Astrocyte (in vitro differentiated cells and primary cell): ENCODE results near the gene MEGF11. TPM values are rescaled to one million over a fixed set of nuclear protein-coding genes. Genes with fewer than 3 reads are reported as not detected.

Source experiments
- DNase-seq: peaks from one replicate; pipeline ENCODE4 v3.0.0-alpha.2; 2010; ENCODE audit warnings: low read depth
- FAIRE-seq: peaks from 2 replicates; lab custom pipeline; 2011; peaks lifted over from hg19 to GRCh38; lab: Jason Lieb, UNC
- H2AFZ ChIP-seq: 2 replicates; pipeline ENCODE4 v1.6.0; 2012; ENCODE audit warnings: low read depth, low read length, inconsistent platforms
- H3K27ac ChIP-seq: 2 replicates; pipeline ENCODE4 v1.5.1; 2011; ENCODE audit warnings: low read depth, low read length, inconsistent platforms
- H3K27me3 ChIP-seq: 2 replicates; pipeline ENCODE4 v1.6.0; 2011; ENCODE audit warnings: low read length, inconsistent platforms; ENCODE audit not compliant: insufficient read depth
- H3K36me3 ChIP-seq: 2 replicates; pipeline ENCODE4 v1.5.1; 2011; ENCODE audit warnings: low read length, inconsistent platforms; ENCODE audit not compliant: insufficient read depth
- H3K4me1 ChIP-seq: 2 replicates; pipeline ENCODE4 v1.5.1; 2011; ENCODE audit warnings: low read length, inconsistent platforms; ENCODE audit not compliant: insufficient read depth
- H3K4me2 ChIP-seq: 2 replicates; pipeline ENCODE4 v1.6.0; 2012; ENCODE audit warnings: low read length, inconsistent platforms
- H3K4me3 ChIP-seq: 2 replicates; pipeline ENCODE4 v1.5.1; 2011; ENCODE audit warnings: low read depth, mild to moderate bottlenecking, low read length, inconsistent platforms; ENCODE audit not compliant: insufficient read depth
- H3K79me2 ChIP-seq: 2 replicates; pipeline ENCODE4 v1.6.0; 2012; ENCODE audit warnings: mild to moderate bottlenecking, low read length, inconsistent platforms; ENCODE audit not compliant: insufficient read depth
- H3K9ac ChIP-seq: 2 replicates; pipeline ENCODE4 v1.6.0; 2012; ENCODE audit warnings: mild to moderate bottlenecking, low read length, inconsistent platforms
- H3K9me3 ChIP-seq: 2 replicates; pipeline ENCODE4 v1.5.1; 2012; ENCODE audit warnings: low read depth, mild to moderate bottlenecking, low read length, inconsistent platforms; ENCODE audit not compliant: insufficient read depth
- H4K20me1 ChIP-seq: 2 replicates; pipeline ENCODE4 v1.6.0; 2012; ENCODE audit warnings: low read length, inconsistent platforms; ENCODE audit not compliant: insufficient read depth
- H3K27ac Mint-ChIP-seq: one replicate; pipeline ENCODE4 v1.8.0; 2021; ENCODE audit warnings: mild to moderate bottlenecking, mixed read lengths; ENCODE audit not compliant: unreplicated experiment
- H3K27me3 Mint-ChIP-seq: one replicate; pipeline ENCODE4 v1.8.0; 2021; ENCODE audit warnings: low read depth, mixed read lengths; ENCODE audit not compliant: unreplicated experiment
- H3K36me3 Mint-ChIP-seq: one replicate; pipeline ENCODE4 v1.8.0; 2021; ENCODE audit warnings: low read depth, mixed read lengths; ENCODE audit not compliant: unreplicated experiment
- H3K4me1 Mint-ChIP-seq: one replicate; pipeline ENCODE4 v1.8.0; 2021; ENCODE audit warnings: low read depth, mixed read lengths; ENCODE audit not compliant: unreplicated experiment
- H3K4me3 Mint-ChIP-seq: one replicate; pipeline ENCODE4 v1.8.0; 2021; ENCODE audit warnings: mild to moderate bottlenecking, moderate library complexity, mixed read lengths; ENCODE audit not compliant: unreplicated experiment
- H3K9me3 Mint-ChIP-seq: one replicate; pipeline ENCODE4 v1.8.0; 2021; ENCODE audit warnings: mild to moderate bottlenecking, mixed read lengths; ENCODE audit not compliant: unreplicated experiment
- EZH2 ChIP-seq: IDR thresholded peaks from 2 replicates; pipeline ENCODE4 v1.6.1; 2012; ENCODE audit warnings: mild to moderate bottlenecking, low read length, inconsistent platforms; ENCODE audit not compliant: insufficient read depth
- total RNA-seq: library from RNA; stranded (reverse); gene quantifications from 2 replicates; pipeline ENCODE4 v1.2.1, GENCODE V29; 2021
- TF ChIP-seq, protein P1 (sequence below): IDR thresholded peaks from 2 replicates; pipeline ENCODE4 v1.5.1; 2011; ENCODE audit warnings: low read depth, mild to moderate bottlenecking, inconsistent platforms, low read length, moderate library complexity; ENCODE audit not compliant: insufficient read depth

MEGF11 gene
- total RNA-seq, 1 donor from 2014 or later: 0.16 TPM

DNA sequence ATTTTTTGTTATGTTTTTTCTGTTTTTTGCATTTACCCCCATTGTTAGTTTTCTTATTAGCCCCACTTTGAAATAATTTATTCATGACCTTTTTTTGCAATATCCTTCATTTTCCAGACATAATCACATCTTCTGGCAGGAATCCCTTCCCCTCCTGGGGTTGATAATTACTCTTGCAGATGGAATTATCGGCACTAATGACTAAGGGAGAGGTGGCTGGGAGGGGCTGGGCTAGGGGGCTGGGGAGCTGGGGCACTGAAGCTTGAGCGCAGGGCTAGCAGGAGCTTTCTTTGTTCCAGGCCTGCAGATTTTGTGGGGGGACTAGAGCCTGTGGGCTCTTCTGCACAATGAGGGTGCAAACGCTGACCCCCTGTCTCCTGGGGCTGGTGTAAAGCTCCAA lies 306.5 kb downstream of the MEGF11 start:
- H3K36me3 ChIP-seq: no peaks in the 10 kb centered on the region
- H3K4me3 ChIP-seq: no peak overlapping the region
- no peaks in the 10 kb centered on the region for H3K79me2 ChIP-seq
- FAIRE-seq: no peak
- peak overlapping the region; percentile 8 for H3K4me2 ChIP-seq
- no peak overlapping the region for H3K27ac ChIP-seq
- Mint-ChIP-seq H3K4me3 (no peak overlapping the region), H3K4me1 (peaks cover 2% of the 10 kb centered on the region), H3K27ac (no peak overlapping the region), H3K36me3 (no peaks in the 10 kb centered on the region), H3K9me3 (no peaks in the 10 kb centered on the region), H3K27me3 (peaks cover 36% of the 10 kb centered on the region)
- H3K27me3 ChIP-seq: peaks cover 4% of the 10 kb centered on the region
- no peaks in the 10 kb centered on the region for H3K4me1 ChIP-seq
- no peaks in the 10 kb centered on the region for H4K20me1 ChIP-seq
- no peaks in the 10 kb centered on the region for H3K9me3 ChIP-seq
- peak; percentile 8 for DNase-seq
- no peak overlapping the region for H3K9ac ChIP-seq
- no peak overlapping the region for H2AFZ ChIP-seq
- TF ChIP-seq EZH2: no peak
- TF ChIP-seq, protein P1, sequence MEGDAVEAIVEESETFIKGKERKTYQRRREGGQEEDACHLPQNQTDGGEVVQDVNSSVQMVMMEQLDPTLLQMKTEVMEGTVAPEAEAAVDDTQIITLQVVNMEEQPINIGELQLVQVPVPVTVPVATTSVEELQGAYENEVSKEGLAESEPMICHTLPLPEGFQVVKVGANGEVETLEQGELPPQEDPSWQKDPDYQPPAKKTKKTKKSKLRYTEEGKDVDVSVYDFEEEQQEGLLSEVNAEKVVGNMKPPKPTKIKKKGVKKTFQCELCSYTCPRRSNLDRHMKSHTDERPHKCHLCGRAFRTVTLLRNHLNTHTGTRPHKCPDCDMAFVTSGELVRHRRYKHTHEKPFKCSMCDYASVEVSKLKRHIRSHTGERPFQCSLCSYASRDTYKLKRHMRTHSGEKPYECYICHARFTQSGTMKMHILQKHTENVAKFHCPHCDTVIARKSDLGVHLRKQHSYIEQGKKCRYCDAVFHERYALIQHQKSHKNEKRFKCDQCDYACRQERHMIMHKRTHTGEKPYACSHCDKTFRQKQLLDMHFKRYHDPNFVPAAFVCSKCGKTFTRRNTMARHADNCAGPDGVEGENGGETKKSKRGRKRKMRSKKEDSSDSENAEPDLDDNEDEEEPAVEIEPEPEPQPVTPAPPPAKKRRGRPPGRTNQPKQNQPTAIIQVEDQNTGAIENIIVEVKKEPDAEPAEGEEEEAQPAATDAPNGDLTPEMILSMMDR: no peak

DNA sequence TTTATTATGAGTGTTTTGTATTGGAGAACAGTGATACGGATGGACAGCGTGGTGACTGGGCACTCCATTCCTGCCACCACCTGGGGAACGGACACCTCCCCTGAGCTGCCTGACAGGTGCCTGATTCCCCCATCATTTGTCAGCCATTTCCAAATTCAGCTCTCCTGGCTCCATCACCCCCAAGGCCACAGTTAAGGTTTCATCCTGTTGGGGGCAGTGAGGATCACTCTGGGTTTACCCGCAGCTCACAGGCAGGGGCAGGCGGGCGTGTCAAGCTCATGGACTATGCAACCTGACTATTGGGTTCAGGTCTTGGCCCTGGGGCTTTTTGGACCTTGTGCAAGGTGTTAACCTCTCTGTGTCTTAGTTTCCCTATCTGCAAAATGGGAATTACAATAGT lies 307.9 kb downstream of the MEGF11 start:
- Histone ChIP-seq H3K4me1 (peaks cover 5% of the 10 kb centered on the region), H3K27me3 (peaks cover 4% of the 10 kb centered on the region), H4K20me1 (no peaks in the 10 kb centered on the region), H3K79me2 (no peaks in the 10 kb centered on the region), H3K27ac (no peak overlapping the region), H2AFZ (no peak overlapping the region), H3K36me3 (no peaks in the 10 kb centered on the region), H3K9ac (no peak overlapping the region), H3K9me3 (no peaks in the 10 kb centered on the region), H3K4me3 (no peak overlapping the region), H3K4me2 (no peak overlapping the region)
- Mint-ChIP-seq H3K27me3 (peaks cover 36% of the 10 kb centered on the region), H3K4me1 (peaks cover 6% of the 10 kb centered on the region), H3K9me3 (no peaks in the 10 kb centered on the region), H3K27ac (no peak overlapping the region), H3K4me3 (no peak overlapping the region), H3K36me3 (no peaks in the 10 kb centered on the region)
- DNase-seq (no peak), FAIRE-seq (no peak)
- TF ChIP-seq, protein P1: no peak
- TF ChIP-seq EZH2: no peak

DNA sequence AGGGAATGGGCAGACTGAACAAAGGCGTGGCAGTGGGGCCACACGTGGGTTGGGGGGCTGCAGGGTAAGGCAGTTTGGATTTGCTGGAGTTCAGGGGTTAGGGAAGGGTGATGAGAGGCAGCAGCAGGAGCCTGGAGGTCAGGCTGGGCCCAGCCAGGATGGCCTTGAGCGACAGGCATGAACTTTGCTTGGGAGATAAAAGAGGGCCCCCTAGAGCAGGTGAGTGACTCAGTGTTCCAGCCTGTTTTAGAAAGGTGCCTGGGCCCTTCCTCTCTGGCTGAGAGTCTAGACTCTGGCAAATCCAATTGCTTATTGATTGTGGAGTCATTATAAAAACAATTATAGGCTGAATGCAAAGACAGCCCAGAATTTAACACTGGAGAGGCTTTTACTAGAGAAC lies 309.1 kb downstream of the MEGF11 start:
- no peak overlapping the region for H3K4me3 ChIP-seq
- no peak for TF ChIP-seq EZH2
- TF ChIP-seq, protein P1: no peak
- H3K4me1 ChIP-seq: peaks cover 14% of the 10 kb centered on the region
- DNase-seq (no peak), FAIRE-seq (no peak)
- no peak overlapping the region for H2AFZ ChIP-seq
- Mint-ChIP-seq H3K27ac (peak overlapping the region; percentile 41), H3K4me1 (peaks cover 13% of the 10 kb centered on the region), H3K9me3 (no peaks in the 10 kb centered on the region), H3K36me3 (no peaks in the 10 kb centered on the region), H3K27me3 (peaks cover 36% of the 10 kb centered on the region), H3K4me3 (no peak overlapping the region)
- no peak overlapping the region for H3K27ac ChIP-seq
- no peaks in the 10 kb centered on the region for H3K36me3 ChIP-seq
- H3K4me2 ChIP-seq: no peak overlapping the region
- H3K9ac ChIP-seq: no peak overlapping the region
- H3K9me3 ChIP-seq: no peaks in the 10 kb centered on the region
- no peaks in the 10 kb centered on the region for H4K20me1 ChIP-seq
- H3K27me3 ChIP-seq: peaks cover 4% of the 10 kb centered on the region
- H3K79me2 ChIP-seq: no peaks in the 10 kb centered on the region
